Measurements from ENCODE around the gene OGFOD3. TPM values are rescaled to one million over a fixed set of nuclear protein-coding genes. Genes with fewer than 3 reads are reported as not detected.
"Not testable (repeated sequence)": the region's sequence is repeated elsewhere in the genome, so short reads cannot be mapped to it uniquely, and the experiment has no call there.

The OGFOD3 gene
- total RNA-seq, 1 experiment from 2014 or later, result 31.0 TPM

- DNase-seq (ENCODE audit: low read depth), result no peak
Observed at GRCh38 chr17:82355770-82356427, 62.5 kb downstream of the OGFOD3 start.

GRCh38 chr17:82354804-82355308, 63.5 kb downstream of the OGFOD3 start:
- DNase-seq (ENCODE audit: low read depth), result no peak

GRCh38 chr17:82353484-82353883, 64.9 kb downstream of the OGFOD3 start:
- DNase-seq (ENCODE audit: low read depth), result no peak

GRCh38 chr17:82351713-82352488, 66.5 kb downstream of the OGFOD3 start:
- DNase-seq (ENCODE audit: low read depth), result peak; percentile 74

GRCh38 chr17:82351254-82351712, 67.1 kb downstream of the OGFOD3 start:
- no peak for DNase-seq (ENCODE audit: low read depth)

GRCh38 chr17:82350182-82351030, 68.0 kb downstream of the OGFOD3 start:
- DNase-seq (ENCODE audit: low read depth), result peak; percentile 63

- DNase-seq (ENCODE audit: low read depth), result peak; percentile 55
Observed at GRCh38 chr17:82349287-82349701, 69.1 kb downstream of the OGFOD3 start.

GRCh38 chr17:82348866-82349265, 69.5 kb downstream of the OGFOD3 start:
- no peak for DNase-seq (ENCODE audit: low read depth)

GRCh38 chr17:82348434-82348833, 70.0 kb downstream of the OGFOD3 start:
- no peak for DNase-seq (ENCODE audit: low read depth)

GRCh38 chr17:82347994-82348393, 70.4 kb downstream of the OGFOD3 start:
- not testable (repeated sequence) for DNase-seq (ENCODE audit: low read depth)

GRCh38 chr17:82346342-82347300, 71.8 kb downstream of the OGFOD3 start:
- no peak for DNase-seq (ENCODE audit: low read depth)

- DNase-seq (ENCODE audit: low read depth), result no peak
Observed at GRCh38 chr17:82345151-82345976, 73.0 kb downstream of the OGFOD3 start.

GRCh38 chr17:82344175-82344907, 74.0 kb downstream of the OGFOD3 start:
- no peak for DNase-seq (ENCODE audit: low read depth)

GRCh38 chr17:82343560-82343959, 74.8 kb downstream of the OGFOD3 start:
- DNase-seq (ENCODE audit: low read depth), result no peak

GRCh38 chr17:82342361-82343079, 75.9 kb downstream of the OGFOD3 start:
- DNase-seq (ENCODE audit: low read depth), result no peak

- DNase-seq (ENCODE audit: low read depth), result no peak
Observed at GRCh38 chr17:82339634-82340580, 78.5 kb downstream of the OGFOD3 start.

Measured in RPMI7951 (cell line).